Measurements from ENCODE around the gene DGKB. TPM values are rescaled to one million over a fixed set of nuclear protein-coding genes. Genes with fewer than 3 reads are reported as not detected.

Gene DGKB
- total RNA-seq, 1 experiment from 2014 or later, result 1.9 TPM

DNA sequence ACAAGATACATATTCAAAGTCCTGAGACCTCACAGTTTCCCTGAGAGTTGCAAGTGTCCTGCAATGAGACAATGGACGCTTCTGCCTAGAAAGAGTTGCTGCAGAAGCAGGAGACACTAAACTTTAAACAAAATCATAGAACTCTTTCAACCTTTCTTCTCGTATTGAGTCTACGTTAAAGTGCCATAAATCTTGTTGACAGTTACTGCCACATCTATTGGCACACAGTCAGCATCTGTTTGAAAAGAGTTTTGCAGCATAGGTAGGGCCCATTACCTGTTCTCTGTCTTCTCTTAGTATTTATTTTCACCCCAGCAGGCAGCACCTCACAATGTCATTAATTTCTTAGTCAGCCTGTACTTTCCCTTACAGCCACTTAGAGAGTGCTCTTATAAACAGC lies 577.8 kb downstream of the DGKB start (continued):
- no peak for TF ChIP-seq NR2C2 (CRISPR knock-in tag; IDR thresholded peaks at IDR 0.05)
- TF ChIP-seq ETV6 (CRISPR knock-in tag; IDR thresholded peaks at IDR 0.05), result no peak
- TF ChIP-seq NFYB (CRISPR knock-in tag; conservative IDR thresholded peaks at IDR 0.05; ENCODE audit: low read depth), result no peak

DNA sequence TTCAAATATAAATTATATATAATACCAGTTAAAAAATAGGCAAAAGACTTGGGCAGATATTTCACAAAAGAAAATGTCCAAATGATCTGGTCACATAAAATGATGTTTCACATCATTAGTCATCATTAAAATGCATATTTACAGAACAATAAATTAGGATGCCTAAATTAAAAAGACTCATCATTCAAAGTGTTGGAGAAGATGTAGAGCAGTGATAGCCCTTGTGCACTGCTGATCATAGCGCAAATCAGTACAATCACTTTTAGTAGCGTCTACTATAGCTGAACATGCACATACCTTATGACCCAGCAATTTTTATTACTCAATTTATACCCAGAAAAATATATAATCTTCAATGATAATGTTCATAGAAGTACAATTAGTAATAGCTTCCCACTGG lies 579.8 kb downstream of the DGKB start:
- Mint-ChIP-seq H3K4me3 (no peak overlapping the region), H3K27ac (no peak overlapping the region), H3K9me3 (peaks cover 12% of the 10 kb centered on the region), H3K4me1 (peaks cover 3% of the 10 kb centered on the region; the same call in 1 of the 2 replicates), H3K27me3 (ENCODE audit: low read depth) (no peaks in the 10 kb centered on the region), H3K36me3 (no peaks in the 10 kb centered on the region)
- no peak for TF ChIP-seq NFYB (CRISPR knock-in tag; conservative IDR thresholded peaks at IDR 0.05; ENCODE audit: low read depth)
- no peak for TF ChIP-seq ZNF317 (CRISPR knock-in tag; IDR thresholded peaks at IDR 0.05; ENCODE audit: borderline replicate concordance, low read depth)
- TF ChIP-seq, protein P1, sequence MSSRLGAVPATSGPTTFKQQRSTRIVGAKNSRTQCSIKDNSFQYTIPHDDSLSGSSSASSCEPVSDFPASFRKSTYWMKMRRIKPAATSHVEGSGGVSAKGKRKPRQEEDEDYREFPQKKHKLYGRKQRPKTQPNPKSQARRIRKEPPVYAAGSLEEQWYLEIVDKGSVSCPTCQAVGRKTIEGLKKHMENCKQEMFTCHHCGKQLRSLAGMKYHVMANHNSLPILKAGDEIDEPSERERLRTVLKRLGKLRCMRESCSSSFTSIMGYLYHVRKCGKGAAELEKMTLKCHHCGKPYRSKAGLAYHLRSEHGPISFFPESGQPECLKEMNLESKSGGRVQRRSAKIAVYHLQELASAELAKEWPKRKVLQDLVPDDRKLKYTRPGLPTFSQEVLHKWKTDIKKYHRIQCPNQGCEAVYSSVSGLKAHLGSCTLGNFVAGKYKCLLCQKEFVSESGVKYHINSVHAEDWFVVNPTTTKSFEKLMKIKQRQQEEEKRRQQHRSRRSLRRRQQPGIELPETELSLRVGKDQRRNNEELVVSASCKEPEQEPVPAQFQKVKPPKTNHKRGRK (CRISPR knock-in tag; IDR thresholded peaks at IDR 0.05; ENCODE audit: borderline replicate concordance), result no peak
- TF ChIP-seq, protein P2, sequence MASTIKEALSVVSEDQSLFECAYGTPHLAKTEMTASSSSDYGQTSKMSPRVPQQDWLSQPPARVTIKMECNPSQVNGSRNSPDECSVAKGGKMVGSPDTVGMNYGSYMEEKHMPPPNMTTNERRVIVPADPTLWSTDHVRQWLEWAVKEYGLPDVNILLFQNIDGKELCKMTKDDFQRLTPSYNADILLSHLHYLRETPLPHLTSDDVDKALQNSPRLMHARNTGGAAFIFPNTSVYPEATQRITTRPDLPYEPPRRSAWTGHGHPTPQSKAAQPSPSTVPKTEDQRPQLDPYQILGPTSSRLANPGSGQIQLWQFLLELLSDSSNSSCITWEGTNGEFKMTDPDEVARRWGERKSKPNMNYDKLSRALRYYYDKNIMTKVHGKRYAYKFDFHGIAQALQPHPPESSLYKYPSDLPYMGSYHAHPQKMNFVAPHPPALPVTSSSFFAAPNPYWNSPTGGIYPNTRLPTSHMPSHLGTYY (CRISPR knock-in tag; IDR thresholded peaks at IDR 0.05), result no peak
- TF ChIP-seq, protein P3, sequence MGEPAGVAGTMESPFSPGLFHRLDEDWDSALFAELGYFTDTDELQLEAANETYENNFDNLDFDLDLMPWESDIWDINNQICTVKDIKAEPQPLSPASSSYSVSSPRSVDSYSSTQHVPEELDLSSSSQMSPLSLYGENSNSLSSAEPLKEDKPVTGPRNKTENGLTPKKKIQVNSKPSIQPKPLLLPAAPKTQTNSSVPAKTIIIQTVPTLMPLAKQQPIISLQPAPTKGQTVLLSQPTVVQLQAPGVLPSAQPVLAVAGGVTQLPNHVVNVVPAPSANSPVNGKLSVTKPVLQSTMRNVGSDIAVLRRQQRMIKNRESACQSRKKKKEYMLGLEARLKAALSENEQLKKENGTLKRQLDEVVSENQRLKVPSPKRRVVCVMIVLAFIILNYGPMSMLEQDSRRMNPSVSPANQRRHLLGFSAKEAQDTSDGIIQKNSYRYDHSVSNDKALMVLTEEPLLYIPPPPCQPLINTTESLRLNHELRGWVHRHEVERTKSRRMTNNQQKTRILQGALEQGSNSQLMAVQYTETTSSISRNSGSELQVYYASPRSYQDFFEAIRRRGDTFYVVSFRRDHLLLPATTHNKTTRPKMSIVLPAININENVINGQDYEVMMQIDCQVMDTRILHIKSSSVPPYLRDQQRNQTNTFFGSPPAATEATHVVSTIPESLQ (CRISPR knock-in tag; IDR thresholded peaks at IDR 0.05), result no peak
- no peak for TF ChIP-seq SMAD3 (CRISPR knock-in tag; IDR thresholded peaks at IDR 0.05; ENCODE audit: borderline replicate concordance)
- TF ChIP-seq FOXK1 (CRISPR knock-in tag; IDR thresholded peaks at IDR 0.05), result no peak
- no peak for TF ChIP-seq ZBTB21 (CRISPR knock-in tag; IDR thresholded peaks at IDR 0.05; ENCODE audit: borderline replicate concordance)
- ATAC-seq, result no peak
- ChIA-PET POLR2A (no interaction called here), CTCF (no interaction called here)
- no peak for DNase-seq (ENCODE audit: low spot score)

DNA sequence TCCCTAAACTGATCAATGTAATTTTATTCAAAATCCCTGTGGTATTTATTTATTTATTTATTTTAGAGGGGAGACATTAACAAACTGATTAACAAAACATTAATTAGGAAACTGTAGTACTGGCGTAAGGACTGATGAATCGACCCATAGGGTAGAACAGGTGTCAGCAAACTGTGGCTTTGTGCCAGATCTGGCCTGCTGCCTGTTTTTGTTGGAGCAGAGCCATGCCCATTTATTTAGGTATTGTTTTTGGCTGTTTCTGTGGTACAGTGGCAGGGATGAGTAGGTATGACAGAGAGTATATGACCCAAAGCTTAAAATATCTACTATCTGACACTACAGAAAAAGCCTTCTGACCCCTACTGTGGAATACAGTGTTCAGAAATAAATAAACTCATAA lies 580.6 kb downstream of the DGKB start:
- Mint-ChIP-seq H3K36me3 (no peaks in the 10 kb centered on the region), H3K9me3 (peaks cover 12% of the 10 kb centered on the region), H3K27me3 (ENCODE audit: low read depth) (no peaks in the 10 kb centered on the region), H3K27ac (no peak overlapping the region), H3K4me1 (peaks cover 3% of the 10 kb centered on the region; the same call in 1 of the 2 replicates), H3K4me3 (no peak overlapping the region)
- DNase-seq (ENCODE audit: low spot score) (no peak), ATAC-seq (no peak)
- ChIA-PET CTCF (no interaction called here), POLR2A (no interaction called here)
- TF ChIP-seq ZNF121 (CRISPR knock-in tag; IDR thresholded peaks at IDR 0.05) (no peak), JAZF1 (CRISPR knock-in tag; IDR thresholded peaks at IDR 0.05) (no peak), HMGA2 (CRISPR knock-in tag; IDR thresholded peaks at IDR 0.05) (no peak), ESRRA (CRISPR knock-in tag; IDR thresholded peaks at IDR 0.05; ENCODE audit: borderline replicate concordance) (no peak), NFE2L1 (CRISPR knock-in tag; IDR thresholded peaks at IDR 0.05) (no peak), ZNF219 (CRISPR knock-in tag; IDR thresholded peaks at IDR 0.05; ENCODE audit: borderline replicate concordance) (no peak), SMAD3 (CRISPR knock-in tag; IDR thresholded peaks at IDR 0.05; ENCODE audit: borderline replicate concordance) (no peak), MXD4 (CRISPR knock-in tag; IDR thresholded peaks at IDR 0.05; ENCODE audit: borderline replicate concordance) (no peak), TCF7 (CRISPR knock-in tag; IDR thresholded peaks at IDR 0.05; ENCODE audit: low read depth) (no peak), RORB (CRISPR knock-in tag; IDR thresholded peaks at IDR 0.05) (no peak), IRF2 (CRISPR knock-in tag; IDR thresholded peaks at IDR 0.05; ENCODE audit: borderline replicate concordance, low read depth) (no peak), ZNF396 (CRISPR knock-in tag; IDR thresholded peaks at IDR 0.05; ENCODE audit: borderline replicate concordance) (no peak), ZNF138 (CRISPR knock-in tag; conservative IDR thresholded peaks at IDR 0.05) (no peak), SOX15 (CRISPR knock-in tag; IDR thresholded peaks at IDR 0.05) (no peak), ZNF232 (CRISPR knock-in tag; IDR thresholded peaks at IDR 0.05) (no peak)
- TF ChIP-seq, protein P2 (CRISPR knock-in tag; IDR thresholded peaks at IDR 0.05), result no peak
- TF ChIP-seq, protein P4, sequence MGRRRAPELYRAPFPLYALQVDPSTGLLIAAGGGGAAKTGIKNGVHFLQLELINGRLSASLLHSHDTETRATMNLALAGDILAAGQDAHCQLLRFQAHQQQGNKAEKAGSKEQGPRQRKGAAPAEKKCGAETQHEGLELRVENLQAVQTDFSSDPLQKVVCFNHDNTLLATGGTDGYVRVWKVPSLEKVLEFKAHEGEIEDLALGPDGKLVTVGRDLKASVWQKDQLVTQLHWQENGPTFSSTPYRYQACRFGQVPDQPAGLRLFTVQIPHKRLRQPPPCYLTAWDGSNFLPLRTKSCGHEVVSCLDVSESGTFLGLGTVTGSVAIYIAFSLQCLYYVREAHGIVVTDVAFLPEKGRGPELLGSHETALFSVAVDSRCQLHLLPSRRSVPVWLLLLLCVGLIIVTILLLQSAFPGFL (CRISPR knock-in tag; IDR thresholded peaks at IDR 0.05; ENCODE audit: borderline replicate concordance), result no peak
- TF ChIP-seq, protein P5, sequence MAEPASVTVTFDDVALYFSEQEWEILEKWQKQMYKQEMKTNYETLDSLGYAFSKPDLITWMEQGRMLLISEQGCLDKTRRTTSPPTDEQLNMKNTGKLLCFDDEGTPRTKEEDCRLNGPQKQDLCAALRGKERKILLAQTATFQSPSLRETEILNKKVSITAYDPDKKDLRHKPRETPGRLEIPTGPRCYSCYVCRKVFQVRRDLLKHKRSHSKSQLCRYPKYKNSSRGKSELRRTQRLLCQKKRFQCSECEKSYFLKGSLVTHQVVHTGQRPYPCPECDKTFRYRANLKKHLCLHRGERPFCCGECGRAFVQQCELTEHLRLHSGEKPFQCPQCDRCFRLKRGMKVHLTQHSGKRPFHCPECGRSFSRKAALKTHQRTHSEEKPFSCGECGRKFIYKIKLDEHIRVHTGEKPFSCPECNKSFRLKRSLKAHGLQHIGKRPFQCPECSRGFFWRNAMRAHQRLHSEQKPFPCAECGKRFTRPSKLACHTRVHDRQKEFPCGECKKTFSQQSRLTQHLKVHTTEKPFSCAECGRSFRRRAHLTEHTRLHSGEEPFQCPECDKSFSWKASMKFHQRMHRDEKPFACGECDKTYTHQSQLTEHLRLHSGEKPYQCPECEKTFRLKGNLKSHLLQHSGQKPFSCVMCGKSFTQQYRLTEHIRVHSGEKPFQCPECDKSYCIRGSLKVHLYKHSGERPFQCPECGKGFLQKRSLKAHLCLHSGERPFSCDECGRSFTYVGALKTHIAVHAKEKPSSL (CRISPR knock-in tag; conservative IDR thresholded peaks at IDR 0.05), result no peak
